IPS DF 4.7 (cell line): ENCODE measurements around the gene GPR153.
"Not testable (repeated sequence)": the region's sequence is repeated elsewhere in the genome, so short reads cannot be mapped to it uniquely, and the experiment has no call there.

Experiments
- DNase-seq: peaks from one replicate; pipeline ENCODE4 v3.0.0-alpha.2; 2013; ENCODE audit warnings: low spot score; ENCODE audit errors: extremely low read depth

The GPR153 gene

GRCh38 chr1:6235296-6235677 is 25.6 kb downstream of the GPR153 start:
- no peak for DNase-seq

- no peak for DNase-seq
Measured at GRCh38 chr1:6234502-6235295, 26.2 kb downstream of the GPR153 start.

- DNase-seq: no peak
Measured at GRCh38 chr1:6233376-6233775, 27.5 kb downstream of the GPR153 start.

DNA sequence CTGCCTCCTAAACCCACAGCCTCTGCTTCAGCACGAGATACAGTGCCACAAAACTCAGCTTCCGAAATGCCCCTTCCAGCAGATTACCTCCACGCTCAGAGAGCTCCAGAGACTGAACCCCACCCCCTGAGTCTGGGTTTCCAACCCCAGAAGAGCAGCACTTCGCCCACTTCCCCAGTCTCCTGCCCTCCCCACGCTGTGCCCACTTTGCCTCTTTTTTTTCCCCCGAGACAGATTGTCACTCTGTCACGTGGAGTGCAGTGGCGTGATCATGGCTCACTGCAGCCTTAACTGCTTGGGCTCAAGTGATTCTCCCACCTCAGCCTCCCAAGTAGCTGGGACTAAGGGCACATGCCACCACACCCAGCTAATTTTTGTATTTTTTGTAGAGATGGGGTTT is 35.2 kb downstream of the GPR153 start:
- DNase-seq: no peak

DNA sequence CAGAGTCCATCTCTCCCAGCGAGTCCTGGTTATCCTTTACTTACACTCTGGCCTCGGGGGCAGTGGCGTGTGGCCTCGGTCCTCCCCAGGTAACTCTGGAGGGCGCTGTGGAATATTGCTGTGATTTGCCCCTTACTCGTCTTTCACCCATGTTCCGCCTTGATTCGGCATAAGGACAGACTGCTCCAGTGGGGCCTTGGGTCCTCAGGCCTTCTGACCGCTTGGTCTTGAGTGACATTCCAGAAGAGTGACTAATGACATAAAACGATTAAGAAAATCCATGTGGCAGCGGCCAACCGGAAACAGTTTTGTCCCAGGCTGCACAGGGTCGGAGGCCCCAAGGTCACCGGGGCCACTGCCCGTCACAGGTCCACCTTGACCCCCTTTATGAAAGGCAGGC is 36.2 kb downstream of the GPR153 start:
- DNase-seq: no peak

- no peak for DNase-seq
Measured at GRCh38 chr1:6223617-6224016, 37.3 kb downstream of the GPR153 start.

DNA sequence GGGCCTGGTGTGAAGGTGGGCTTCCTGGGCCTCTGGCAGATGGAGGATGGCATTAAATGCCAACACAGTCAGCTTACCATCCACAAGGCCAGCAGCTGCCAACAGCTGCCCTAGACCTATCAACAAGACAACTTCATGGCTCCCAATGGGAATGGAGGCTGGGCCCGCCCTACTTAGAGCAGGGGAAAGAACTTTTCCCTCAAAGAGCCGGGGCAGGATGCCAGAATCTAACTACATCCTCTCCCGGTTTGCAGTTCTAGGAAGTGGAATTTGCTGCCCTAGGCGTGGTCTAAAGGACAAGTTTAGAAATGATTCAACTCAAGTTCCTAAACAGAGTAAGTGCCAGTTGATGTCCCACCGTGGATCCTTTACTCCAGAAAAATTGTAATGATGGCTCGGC is 38.3 kb downstream of the GPR153 start:
- no peak for DNase-seq

- no peak for DNase-seq
Measured at GRCh38 chr1:6221210-6221784, 39.6 kb downstream of the GPR153 start.

GRCh38 chr1:6220236-6220635 is 40.7 kb downstream of the GPR153 start:
- no peak for DNase-seq

- DNase-seq: not testable (repeated sequence)
Measured at GRCh38 chr1:6219641-6220040, 41.3 kb downstream of the GPR153 start.

- no peak for DNase-seq
Measured at GRCh38 chr1:6218375-6219164, 42.3 kb downstream of the GPR153 start.

DNA sequence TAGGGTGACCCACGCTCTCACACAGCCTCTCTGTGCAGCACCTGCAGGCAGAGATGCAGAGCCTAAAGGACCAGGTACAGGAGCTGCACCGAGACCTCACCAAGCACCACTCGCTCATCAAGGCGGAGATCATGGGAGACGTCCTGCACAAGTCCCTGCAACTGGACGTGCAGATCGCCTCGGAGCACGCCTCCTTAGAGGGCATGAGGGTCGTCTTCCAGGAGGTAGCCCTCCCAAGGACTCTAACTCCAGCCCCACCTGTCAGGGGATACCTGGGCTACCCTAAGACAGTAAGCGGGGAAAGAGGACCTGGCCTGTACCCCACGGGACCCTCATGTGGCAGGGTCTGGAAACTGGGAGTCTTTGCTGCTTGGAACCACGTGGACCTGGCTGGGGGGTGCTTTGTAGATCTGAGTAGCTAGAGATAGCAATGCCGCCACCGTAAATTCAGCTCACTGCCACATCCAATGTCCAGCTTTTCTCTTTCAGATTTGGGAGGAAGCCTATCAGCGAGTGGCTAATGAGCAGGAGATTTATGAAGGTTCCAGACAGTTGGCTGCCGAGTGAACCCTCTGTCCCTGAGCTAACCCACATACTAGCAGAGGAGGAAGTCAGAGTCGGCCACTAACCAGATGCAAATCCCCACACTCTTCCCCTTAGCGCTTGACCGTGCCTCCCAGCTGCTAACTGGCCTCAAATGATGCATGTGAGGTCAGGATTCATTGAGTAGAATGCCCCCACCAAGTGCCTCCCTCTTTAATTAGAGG is 48.5 kb downstream of the GPR153 start:
- no peak for DNase-seq

- no peak for DNase-seq
Measured at GRCh38 chr1:6211731-6212130, 49.2 kb downstream of the GPR153 start.

- no peak for DNase-seq
Measured at GRCh38 chr1:6210591-6211355, 50.1 kb downstream of the GPR153 start.

- DNase-seq: no peak
Measured at GRCh38 chr1:6209661-6210580, 51.0 kb downstream of the GPR153 start.

DNA sequence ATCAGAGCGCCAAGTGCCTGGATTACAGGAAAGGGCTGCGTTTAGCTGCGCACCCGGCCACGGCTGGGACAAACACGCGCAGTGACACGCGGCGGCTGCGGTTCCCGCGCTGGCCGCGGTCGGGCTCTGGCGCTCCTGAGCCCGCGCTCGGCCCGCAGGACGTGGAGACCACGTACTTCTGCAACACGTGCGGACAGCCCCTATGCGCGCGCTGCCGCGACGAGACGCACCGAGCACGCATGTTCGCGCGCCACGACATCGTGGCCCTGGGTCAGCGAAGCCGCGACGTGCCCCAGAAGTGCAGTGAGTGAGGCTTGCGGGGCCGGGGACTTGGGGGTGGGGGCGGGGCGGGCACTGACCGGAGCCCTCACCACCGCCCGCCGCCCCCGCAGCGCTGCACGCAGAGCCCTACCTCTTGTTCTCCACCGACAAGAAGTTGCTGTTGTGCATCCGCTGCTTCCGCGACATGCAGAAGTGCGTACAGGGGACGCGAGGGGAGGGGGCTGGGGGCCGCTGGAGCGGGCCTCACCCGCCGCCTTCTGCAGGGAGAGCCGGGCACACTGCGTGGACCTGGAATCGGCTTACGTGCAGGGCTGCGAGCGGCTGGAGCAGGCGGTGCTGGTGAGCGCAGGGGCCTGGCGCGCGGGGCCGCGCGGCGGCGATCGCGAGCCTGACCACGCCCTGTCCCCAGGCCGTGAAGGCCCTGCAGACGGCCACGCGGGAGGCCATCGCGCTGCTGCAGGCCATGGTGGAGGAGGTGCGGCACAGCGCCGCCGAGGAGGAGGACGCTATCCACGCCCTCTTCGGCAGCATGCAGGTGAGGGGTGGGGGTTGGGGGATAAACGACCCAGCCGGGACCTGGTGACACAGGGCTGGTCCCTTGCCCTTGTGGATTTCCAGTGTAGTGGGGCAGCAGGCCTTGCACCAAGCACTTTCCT is 51.9 kb downstream of the GPR153 start:
- DNase-seq: no peak

- no peak for DNase-seq
Measured at GRCh38 chr1:6207921-6208320, 53.0 kb downstream of the GPR153 start.

DNA sequence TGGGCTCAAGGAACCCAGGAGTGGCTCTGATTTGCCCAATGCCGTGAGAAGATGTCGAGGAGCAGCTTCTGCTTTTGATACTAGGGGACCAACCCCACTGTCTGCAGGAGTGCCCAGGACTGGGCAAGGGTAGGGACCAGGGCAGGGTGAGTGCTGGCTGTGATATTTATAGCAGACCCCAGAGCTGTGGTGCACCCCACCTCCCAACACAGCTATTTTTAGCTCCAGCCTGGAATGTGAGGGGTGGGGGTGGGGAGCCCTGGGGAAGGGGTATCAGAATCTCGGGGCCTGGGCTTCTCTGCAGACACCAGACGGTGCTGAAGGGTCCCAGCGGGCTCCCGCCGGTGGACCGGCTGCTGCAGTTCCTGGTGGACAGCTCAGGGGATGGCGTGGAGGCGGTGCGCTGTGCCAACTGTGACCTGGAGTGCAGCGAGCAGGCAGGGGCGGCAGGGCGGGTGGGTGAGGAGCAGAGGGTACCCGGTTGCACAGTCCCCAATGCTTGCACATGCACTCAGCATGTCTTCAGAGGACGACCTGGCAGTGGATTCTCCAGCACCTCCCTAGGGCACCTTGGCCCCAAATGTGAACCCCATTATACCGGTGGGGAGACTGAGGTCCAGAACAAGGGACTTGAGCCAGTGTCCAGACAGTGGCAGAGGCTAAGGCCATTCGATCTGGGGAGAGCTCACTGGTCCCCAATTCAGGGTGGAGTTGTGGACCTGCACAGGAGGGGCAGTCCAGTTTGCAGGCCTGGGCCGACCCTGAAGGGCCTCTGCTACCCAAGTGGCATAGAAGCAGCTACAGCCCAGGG is 53.6 kb downstream of the GPR153 start:
- DNase-seq: no peak
